H9 (cell line): Measurements from ENCODE around the gene ABCB8. TPM values are rescaled to one million over a fixed set of nuclear protein-coding genes. Genes with fewer than 3 reads are reported as not detected.
A peak's percentile ranks its signal among the peaks of the same experiment; 100 is the strongest.

Experiments
- DNase-seq: peaks from one replicate; pipeline ENCODE4 v3.0.0-alpha.2; 2017
- H2AFZ ChIP-seq: one replicate; pipeline ENCODE4 v1.6.1; 2013; ENCODE audit warnings: mild to moderate bottlenecking, low read length, control low read depth, moderate library complexity
- H2AK5ac ChIP-seq: 2 replicates; pipeline ENCODE4 v1.6.1; 2013; ENCODE audit warnings: low read length, control low read depth, mixed read lengths; ENCODE audit not compliant: insufficient read length
- H2BK120ac ChIP-seq: one replicate; pipeline ENCODE4 v1.6.1; 2013; ENCODE audit warnings: low read depth, mild to moderate bottlenecking, low read length, control low read depth, inconsistent platforms; ENCODE audit not compliant: poor library complexity, severe bottlenecking
- H2BK12ac ChIP-seq: 2 replicates; pipeline ENCODE4 v1.6.1; 2013; ENCODE audit warnings: low read length, control low read depth, mixed read lengths, low read depth; ENCODE audit not compliant: insufficient read length
- H2BK15ac ChIP-seq: 2 replicates; pipeline ENCODE4 v1.6.1; 2013; ENCODE audit warnings: low read depth, low read length, control low read depth
- H2BK20ac ChIP-seq: one replicate; pipeline ENCODE4 v1.6.1; 2013; ENCODE audit warnings: low read depth, mild to moderate bottlenecking, low read length, control low read depth, inconsistent platforms; ENCODE audit not compliant: poor library complexity, severe bottlenecking
- H2BK5ac ChIP-seq: 2 replicates; pipeline ENCODE4 v1.6.1; 2013; ENCODE audit warnings: low read length, control low read depth, mixed read lengths; ENCODE audit not compliant: insufficient read length
- H3K14ac ChIP-seq: 2 replicates; pipeline ENCODE4 v1.6.1; 2013; ENCODE audit warnings: low read length, control low read depth; ENCODE audit not compliant: insufficient read depth
- H3K18ac ChIP-seq: 2 replicates; pipeline ENCODE4 v1.6.1; 2013; ENCODE audit warnings: low read depth, mild to moderate bottlenecking, mixed read lengths, low read length, control low read depth; ENCODE audit not compliant: insufficient read length
- H3K23ac ChIP-seq: 2 replicates; pipeline ENCODE4 v1.6.1; 2013; ENCODE audit warnings: low read length, control low read depth, mixed read lengths, low read depth; ENCODE audit not compliant: insufficient read length
- H3K23me2 ChIP-seq: 2 replicates; pipeline ENCODE4 v1.6.1; 2013; ENCODE audit warnings: low read depth, mild to moderate bottlenecking, mixed read lengths, low read length, control low read depth; ENCODE audit not compliant: insufficient read length, poor library complexity, severe bottlenecking
- H3K27ac ChIP-seq: 2 replicates; pipeline ENCODE4 v1.5.1; 2013; ENCODE audit warnings: low read length, control low read depth, mixed read lengths, low read depth; ENCODE audit not compliant: insufficient read length
- H3K27me3 ChIP-seq: 2 replicates; pipeline ENCODE4 v1.6.1; 2013; ENCODE audit warnings: low read length, control low read depth, inconsistent platforms; ENCODE audit not compliant: insufficient read depth
- H3K4ac ChIP-seq: 2 replicates; pipeline ENCODE4 v1.6.1; 2013; ENCODE audit warnings: low read depth, mild to moderate bottlenecking, control low read depth, inconsistent platforms, low read length, moderate library complexity
- H3K4me1 ChIP-seq: 2 replicates; pipeline ENCODE4 v1.6.1; 2013; ENCODE audit warnings: low read length, control low read depth, inconsistent platforms; ENCODE audit not compliant: insufficient read depth
- H3K4me2 ChIP-seq: 2 replicates; pipeline ENCODE4 v1.6.1; 2013; ENCODE audit warnings: low read length, control low read depth, mixed read lengths; ENCODE audit not compliant: insufficient read length, insufficient read depth
- H3K56ac ChIP-seq: 2 replicates; pipeline ENCODE4 v1.6.1; 2013; ENCODE audit warnings: low read depth, mild to moderate bottlenecking, mixed read lengths, low read length, control low read depth; ENCODE audit not compliant: insufficient read length
- H3K79me1 ChIP-seq: 2 replicates; pipeline ENCODE4 v1.6.1; 2013; ENCODE audit warnings: low read depth, mild to moderate bottlenecking, moderate library complexity, low read length, control low read depth, inconsistent platforms; ENCODE audit not compliant: insufficient read depth, poor library complexity, severe bottlenecking
- H3K79me2 ChIP-seq: 2 replicates; pipeline ENCODE4 v1.6.1; 2013; ENCODE audit warnings: low read length, control low read depth, inconsistent platforms; ENCODE audit not compliant: insufficient read depth
- H3K9ac ChIP-seq: 2 replicates; pipeline ENCODE4 v1.6.1; 2013; ENCODE audit warnings: low read length, control low read depth, mixed read lengths; ENCODE audit not compliant: insufficient read length; ENCODE audit errors: extremely low read depth
- H3K9me3 ChIP-seq: one replicate; pipeline ENCODE4 v1.6.1; 2013; ENCODE audit warnings: low read depth, low read length, inconsistent platforms; ENCODE audit not compliant: control insufficient read depth
- H3T11ph ChIP-seq: one replicate; pipeline ENCODE4 v1.6.1; 2013; ENCODE audit warnings: mild to moderate bottlenecking, low read length, control low read depth, inconsistent platforms
- H4K20me1 ChIP-seq: one replicate; pipeline ENCODE4 v1.6.1; 2013; ENCODE audit not compliant: control insufficient read depth, insufficient read length, insufficient read depth
- H4K5ac ChIP-seq: 2 replicates; pipeline ENCODE4 v1.6.1; 2013; ENCODE audit warnings: low read depth, mild to moderate bottlenecking, mixed read lengths, low read length, control low read depth; ENCODE audit not compliant: insufficient read length
- H4K8ac ChIP-seq: replicated peaks from 2 replicates; pipeline ENCODE4 v1.6.1; 2013; ENCODE audit warnings: low read length, control low read depth, mixed read lengths, low read depth; ENCODE audit not compliant: insufficient read length
- H4K91ac ChIP-seq: 2 replicates; pipeline ENCODE4 v1.6.1; 2013; ENCODE audit warnings: low read depth, mild to moderate bottlenecking, moderate library complexity, mixed read lengths, low read length, control low read depth; ENCODE audit not compliant: insufficient read length
- H3K27ac Mint-ChIP-seq, 3 experiments: 2 replicates in 2 of 3; 3 replicates in 1 of 3; pipeline ENCODE4 v1.8.0; 2020 to 2021; ENCODE audit warnings: mixed read lengths in 3 of 3, mild to moderate bottlenecking in 1 of 3, moderate library complexity in 1 of 3
- H3K27me3 Mint-ChIP-seq: 2 replicates; pipeline ENCODE4 v1.8.0; 2021; ENCODE audit warnings: low read depth, mild to moderate bottlenecking, moderate library complexity, mixed read lengths
- H3K36me3 Mint-ChIP-seq, 3 experiments: 2 replicates in 2 of 3; 3 replicates in 1 of 3; pipeline ENCODE4 v1.8.0; 2020 to 2021; ENCODE audit warnings: low read depth in 3 of 3, mixed read lengths in 3 of 3; ENCODE audit not compliant: insufficient read depth in 1 of 3
- H3K4me1 Mint-ChIP-seq, 2 experiments: 2 replicates each; pipeline ENCODE4 v1.8.0; 2020; ENCODE audit warnings: mixed read lengths in 2 of 2
- H3K4me3 Mint-ChIP-seq, 2 experiments: 2 replicates in 1 of 2; 3 replicates in 1 of 2; pipeline ENCODE4 v1.8.0; 2020 to 2021; ENCODE audit warnings: mild to moderate bottlenecking in 2 of 2, mixed read lengths in 2 of 2, moderate library complexity in 1 of 2
- H3K9me3 Mint-ChIP-seq, 2 experiments: 2 replicates in 1 of 2; 3 replicates in 1 of 2; pipeline ENCODE4 v1.8.0; 2020; ENCODE audit warnings: mild to moderate bottlenecking in 2 of 2, mixed read lengths in 2 of 2, moderate library complexity in 1 of 2
- WGBS: extraction: QIAGEN DNeasy Blood & Tissue Kit; methylation state at CpG from one replicate; pipeline ENCODE4 v1.1.7; 2013; ENCODE audit warnings: missing lambda C conversion rate, low lambda C conversion rate, mixed read lengths; ENCODE audit not compliant: insufficient read length; ENCODE audit errors: extremely low coverage; 5-methylcytosine and 5-hydroxymethylcytosine counted together
- total RNA-seq: library from RNA; stranded (reverse); gene quantifications from 2 replicates; pipeline ENCODE4 v1.2.1, GENCODE V29; 2021
- TF ChIP-seq, protein P1 (sequence below): fragments of 200-600 bp; sonication (generic); conservative IDR thresholded peaks from 3 replicates; pipeline ENCODE4 v1.8.0; 2021; ENCODE audit warnings: antibody characterized with exemption, mild to moderate bottlenecking

ABCB8 gene
- total RNA-seq, 1 experiment from 2014 or later = 22.1 TPM

DNA sequence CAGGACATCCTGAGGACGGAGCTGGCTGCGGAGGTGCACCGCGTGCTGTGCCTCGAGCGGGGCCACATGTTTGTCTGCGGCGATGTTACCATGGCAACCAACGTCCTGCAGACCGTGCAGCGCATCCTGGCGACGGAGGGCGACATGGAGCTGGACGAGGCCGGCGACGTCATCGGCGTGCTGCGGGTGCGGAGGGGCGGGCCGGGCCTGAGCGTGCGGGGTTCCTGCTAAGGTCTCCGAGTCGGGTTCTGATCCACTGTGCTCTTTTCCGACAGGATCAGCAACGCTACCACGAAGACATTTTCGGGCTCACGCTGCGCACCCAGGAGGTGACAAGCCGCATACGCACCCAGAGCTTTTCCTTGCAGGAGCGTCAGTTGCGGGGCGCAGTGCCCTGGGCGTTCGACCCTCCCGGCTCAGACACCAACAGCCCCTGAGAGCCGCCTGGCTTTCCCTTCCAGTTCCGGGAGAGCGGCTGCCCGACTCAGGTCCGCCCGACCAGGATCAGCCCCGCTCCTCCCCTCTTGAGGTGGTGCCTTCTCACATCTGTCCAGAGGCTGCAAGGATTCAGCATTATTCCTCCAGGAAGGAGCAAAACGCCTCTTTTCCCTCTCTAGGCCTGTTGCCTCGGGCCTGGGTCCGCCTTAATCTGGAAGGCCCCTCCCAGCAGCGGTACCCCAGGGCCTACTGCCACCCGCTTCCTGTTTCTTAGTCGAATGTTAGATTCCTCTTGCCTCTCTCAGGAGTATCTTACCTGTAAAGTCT is 14.3 kb upstream of the ABCB8 start:
- Mint-ChIP-seq H3K9me3 (peaks cover 0 to 3% of the 10 kb centered on the region in 2 experiments; a peak in 2 of 5 replicates), H3K27me3 (peaks cover 63% of the 10 kb centered on the region), H3K4me1 (peaks cover 29 to 52% of the 10 kb centered on the region in 2 experiments), H3K4me3 (peak overlapping the region; percentile 63 to 76), H3K27ac (peak overlapping the region in 1 of 3 experiments; percentile 18; a peak in 1 of 7 replicates), H3K36me3 (peaks cover 2 to 6% (median 6%) of the 10 kb centered on the region in 3 experiments; a peak in 6 of 7 replicates)
- peaks cover 4% of the 10 kb centered on the region; the same call in 1 of the 2 replicates for H3K4me1 ChIP-seq
- no peak overlapping the region for H4K8ac ChIP-seq
- H3K27ac ChIP-seq = no peak overlapping the region
- no peak overlapping the region for H3K9ac ChIP-seq
- H3K27me3 ChIP-seq = no peaks in the 10 kb centered on the region; the same call in 1 of the 2 replicates
- no peaks in the 10 kb centered on the region for H3K79me1 ChIP-seq
- WGBS = no CpG with 5 or more reads among the region's 55 CpGs
- peak; percentile 97 for DNase-seq
- no peak overlapping the region for H2BK15ac ChIP-seq
- no peak overlapping the region for H2AFZ ChIP-seq
- no peak overlapping the region for H3T11ph ChIP-seq
- H2BK5ac ChIP-seq = no peak overlapping the region
- no peak overlapping the region for H3K4ac ChIP-seq
- H4K91ac ChIP-seq = no peak overlapping the region
- no peak overlapping the region for H2BK12ac ChIP-seq
- H2AK5ac ChIP-seq = no peak overlapping the region
- peak overlapping the region; percentile 80 for H3K14ac ChIP-seq
- no peak overlapping the region for H4K5ac ChIP-seq
- no peak overlapping the region for H3K56ac ChIP-seq
- no peaks in the 10 kb centered on the region for H3K79me2 ChIP-seq
- H2BK120ac ChIP-seq = no peak overlapping the region
- peak overlapping the region; percentile 59 for H3K4me2 ChIP-seq
- peak overlapping the region; percentile 84 for H3K18ac ChIP-seq
- TF ChIP-seq, protein P1, sequence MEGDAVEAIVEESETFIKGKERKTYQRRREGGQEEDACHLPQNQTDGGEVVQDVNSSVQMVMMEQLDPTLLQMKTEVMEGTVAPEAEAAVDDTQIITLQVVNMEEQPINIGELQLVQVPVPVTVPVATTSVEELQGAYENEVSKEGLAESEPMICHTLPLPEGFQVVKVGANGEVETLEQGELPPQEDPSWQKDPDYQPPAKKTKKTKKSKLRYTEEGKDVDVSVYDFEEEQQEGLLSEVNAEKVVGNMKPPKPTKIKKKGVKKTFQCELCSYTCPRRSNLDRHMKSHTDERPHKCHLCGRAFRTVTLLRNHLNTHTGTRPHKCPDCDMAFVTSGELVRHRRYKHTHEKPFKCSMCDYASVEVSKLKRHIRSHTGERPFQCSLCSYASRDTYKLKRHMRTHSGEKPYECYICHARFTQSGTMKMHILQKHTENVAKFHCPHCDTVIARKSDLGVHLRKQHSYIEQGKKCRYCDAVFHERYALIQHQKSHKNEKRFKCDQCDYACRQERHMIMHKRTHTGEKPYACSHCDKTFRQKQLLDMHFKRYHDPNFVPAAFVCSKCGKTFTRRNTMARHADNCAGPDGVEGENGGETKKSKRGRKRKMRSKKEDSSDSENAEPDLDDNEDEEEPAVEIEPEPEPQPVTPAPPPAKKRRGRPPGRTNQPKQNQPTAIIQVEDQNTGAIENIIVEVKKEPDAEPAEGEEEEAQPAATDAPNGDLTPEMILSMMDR = no peak
- no peaks in the 10 kb centered on the region for H4K20me1 ChIP-seq
- H2BK20ac ChIP-seq = no peak overlapping the region
- peaks cover 7% of the 10 kb centered on the region for H3K23me2 ChIP-seq
- H3K23ac ChIP-seq = no peak overlapping the region
- H3K9me3 ChIP-seq = no peaks in the 10 kb centered on the region
